TTC549 (cell line): ENCODE data around the gene ADSL.
"Not testable (repeated sequence)": the region's sequence is repeated elsewhere in the genome, so short reads cannot be mapped to it uniquely, and the experiment has no call there.

Experiments
- FAIRE-seq: peaks from 2 replicates; lab custom pipeline; 2012; peaks lifted over from hg19 to GRCh38; lab: Jason Lieb, UNC

Gene ADSL

DNA sequence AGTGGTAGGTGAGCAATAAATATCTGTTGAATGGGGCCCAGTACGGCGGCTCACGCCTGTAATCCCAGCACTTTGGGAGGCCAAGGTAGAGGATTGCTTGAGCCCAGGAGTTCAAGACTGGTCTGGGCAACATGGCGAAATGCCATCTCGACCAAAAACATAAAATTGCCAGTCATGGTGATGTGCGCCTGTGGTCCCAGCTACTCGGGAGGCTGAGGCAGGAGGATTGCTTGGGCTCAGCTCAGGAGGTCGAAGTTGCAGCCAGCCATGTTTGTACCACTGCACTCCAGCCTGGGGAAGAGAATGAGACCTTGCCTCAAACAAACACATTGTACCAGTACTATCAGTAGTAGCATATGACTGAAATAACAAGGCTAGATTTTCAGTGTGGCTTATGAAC, 28.3 kb downstream of the ADSL start:
- no peak for FAIRE-seq

DNA sequence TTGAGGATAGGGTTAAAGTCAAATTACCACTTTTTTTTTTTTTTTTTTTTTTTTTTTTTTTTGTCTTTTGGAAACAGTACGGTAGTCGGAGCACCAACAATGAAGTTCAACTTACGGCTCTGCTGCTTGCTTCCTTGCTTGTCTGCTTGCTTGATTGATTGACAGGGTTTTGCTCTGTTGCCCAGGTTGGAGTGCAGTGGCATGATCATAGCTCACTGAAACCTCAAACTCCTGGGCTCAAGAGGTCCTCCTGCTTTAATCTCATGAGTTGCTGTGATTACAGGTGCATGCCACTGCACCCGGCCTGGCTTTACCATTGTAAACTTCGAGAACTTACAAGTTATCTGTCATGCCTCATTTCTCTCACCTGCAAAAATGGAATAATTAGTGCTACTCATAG, 29.8 kb downstream of the ADSL start:
- FAIRE-seq: no peak

DNA sequence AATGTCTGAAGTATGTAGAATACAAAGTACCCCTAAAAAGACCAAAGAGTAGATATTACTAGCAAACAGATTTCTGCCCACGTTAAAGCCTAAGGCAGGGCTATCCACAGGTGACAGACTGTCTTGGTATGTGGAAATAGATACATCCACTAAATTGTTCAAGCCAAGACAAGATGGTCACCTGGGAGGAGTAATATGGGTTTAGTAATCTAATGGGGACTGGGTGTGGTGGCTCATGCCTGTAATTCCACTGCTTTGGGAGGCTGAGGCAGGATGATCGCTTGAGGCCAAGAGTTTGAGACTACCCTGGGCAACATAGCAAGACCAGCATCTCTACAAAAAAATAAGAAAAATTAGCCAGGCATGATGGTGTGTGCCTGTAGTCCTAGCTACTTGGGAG, 31.6 kb downstream of the ADSL start:
- FAIRE-seq: no peak

DNA sequence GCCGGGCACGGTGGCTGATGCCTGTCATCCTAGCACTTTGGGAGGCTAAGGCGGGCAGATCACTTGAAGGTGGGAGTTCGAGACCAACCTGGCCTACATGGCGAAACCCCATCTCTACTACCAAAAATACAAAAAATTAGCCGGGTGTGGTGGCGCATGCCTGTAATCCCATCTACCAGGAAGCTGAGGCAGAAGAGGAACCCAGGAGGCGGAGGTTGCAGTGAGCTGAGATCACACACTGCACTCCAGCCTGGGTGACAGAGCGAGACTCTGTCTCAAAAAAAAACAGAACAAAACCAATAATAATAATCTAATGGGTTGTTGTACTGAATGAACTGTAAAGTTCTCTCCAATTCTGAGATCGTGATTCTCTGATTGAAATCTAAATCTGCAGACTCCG, 32.1 kb downstream of the ADSL start:
- FAIRE-seq: not testable (repeated sequence)

DNA sequence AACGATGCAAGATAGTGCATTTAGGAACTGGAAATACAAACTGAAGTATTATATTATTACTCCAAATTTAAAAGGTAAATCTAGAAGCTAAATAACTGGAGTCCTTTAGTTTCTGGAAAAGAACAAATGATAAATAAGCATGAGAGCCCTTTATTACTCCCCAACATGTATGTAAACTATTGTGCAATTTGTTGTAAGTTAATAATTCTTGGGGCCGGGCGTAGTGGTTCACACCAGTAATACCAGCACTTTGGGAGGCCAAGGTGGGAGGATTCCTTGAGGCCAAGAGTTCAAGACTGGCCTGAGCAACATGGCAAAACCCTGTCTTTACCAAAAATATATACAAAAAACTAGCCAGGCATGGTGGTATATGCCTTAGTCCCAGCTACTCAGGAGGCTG, 35.2 kb downstream of the ADSL start:
- no peak for FAIRE-seq

DNA sequence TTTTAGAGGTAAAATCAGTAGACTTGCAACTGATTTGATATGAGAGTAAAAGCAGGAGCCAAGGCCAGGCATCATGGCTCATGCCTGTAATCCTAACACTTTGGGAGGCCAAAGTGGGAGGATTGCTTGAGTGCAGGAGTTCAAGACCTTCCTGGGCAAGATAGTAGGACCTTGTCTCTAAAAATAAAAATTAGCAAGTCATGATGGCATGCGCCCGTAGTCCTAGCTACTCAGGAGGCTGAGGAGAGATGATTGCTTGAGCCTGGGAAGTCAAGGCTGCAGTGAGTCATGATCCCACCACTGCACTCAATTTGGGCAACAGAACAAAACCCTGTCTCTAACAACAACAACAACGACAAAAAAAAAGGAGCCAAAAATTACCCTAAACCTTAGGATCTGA, 37.6 kb downstream of the ADSL start:
- no peak for FAIRE-seq

DNA sequence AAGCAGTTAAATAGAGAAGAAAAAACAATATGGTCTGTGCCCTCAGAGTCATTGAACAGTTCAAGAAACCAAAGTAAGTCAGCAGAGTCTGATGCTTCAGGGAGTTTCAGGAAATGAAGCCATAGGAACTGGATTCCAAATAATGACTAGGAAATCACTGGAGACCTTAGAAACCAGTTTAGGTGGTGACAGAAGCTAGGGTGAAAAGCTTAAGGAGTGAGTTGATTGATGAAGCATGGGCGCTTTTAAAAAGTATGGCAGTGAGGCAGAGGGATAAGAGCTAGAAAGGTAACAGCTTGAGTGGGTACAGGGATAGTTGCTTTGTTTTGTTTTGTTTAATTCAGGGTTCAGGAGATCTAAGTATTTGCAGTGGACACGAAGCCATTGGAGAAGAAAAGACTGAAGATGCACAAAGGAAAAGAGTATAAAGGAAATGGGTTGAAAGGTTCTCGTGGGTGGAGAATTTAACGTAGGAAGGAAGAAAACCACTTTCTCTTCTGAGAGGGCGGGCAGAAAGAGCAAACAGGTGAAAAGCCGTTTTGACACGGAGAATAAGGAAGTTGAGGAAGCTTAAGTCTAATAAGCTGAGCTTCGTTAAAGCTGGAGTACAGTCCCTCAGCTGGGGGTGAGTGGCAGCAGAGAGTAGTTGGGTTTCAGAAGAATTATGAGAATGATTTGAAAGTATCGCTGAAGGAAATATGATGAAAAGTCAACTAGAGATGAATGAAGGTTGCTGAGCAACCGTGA, 38.9 kb downstream of the ADSL start:
- FAIRE-seq: no peak

DNA sequence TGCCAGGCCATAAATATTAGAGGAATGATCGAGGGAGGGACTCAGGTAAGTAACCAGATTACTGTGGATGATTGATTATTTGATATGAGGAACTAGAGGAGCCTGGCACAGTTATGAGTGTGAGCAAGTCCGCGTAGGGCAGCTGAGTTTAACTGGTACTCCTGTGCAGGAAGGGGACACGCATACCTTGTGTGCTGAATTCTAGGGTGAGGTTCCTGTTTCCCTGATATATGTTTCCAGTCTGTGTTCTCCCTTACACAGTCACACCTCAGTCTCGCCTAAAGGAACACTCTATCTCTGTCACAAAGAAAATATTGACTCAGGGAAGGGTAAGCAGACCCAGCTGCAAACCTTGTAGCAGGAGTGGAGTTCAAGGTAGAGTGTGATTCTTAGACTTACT, 41.4 kb downstream of the ADSL start:
- FAIRE-seq: no peak

DNA sequence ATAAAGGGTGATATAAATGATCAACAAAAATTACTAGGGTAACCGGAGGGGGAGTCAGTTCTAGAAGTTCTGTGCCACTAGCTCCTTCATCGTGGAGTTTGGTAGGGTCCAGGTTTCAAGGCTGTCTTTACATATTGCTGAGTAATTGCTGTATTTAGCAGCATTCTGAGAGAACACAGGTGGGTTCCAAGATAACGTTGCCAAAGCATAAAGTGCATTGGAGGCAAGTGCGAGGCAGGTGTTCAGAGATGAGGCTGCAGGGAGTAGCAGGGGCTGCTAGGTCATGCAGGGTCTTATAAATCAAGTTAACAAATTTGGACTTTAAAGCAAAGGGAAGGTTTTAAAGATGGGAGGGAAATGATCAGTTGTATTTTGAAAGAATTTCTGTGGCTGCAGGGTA, 41.9 kb downstream of the ADSL start:
- FAIRE-seq: no peak

DNA sequence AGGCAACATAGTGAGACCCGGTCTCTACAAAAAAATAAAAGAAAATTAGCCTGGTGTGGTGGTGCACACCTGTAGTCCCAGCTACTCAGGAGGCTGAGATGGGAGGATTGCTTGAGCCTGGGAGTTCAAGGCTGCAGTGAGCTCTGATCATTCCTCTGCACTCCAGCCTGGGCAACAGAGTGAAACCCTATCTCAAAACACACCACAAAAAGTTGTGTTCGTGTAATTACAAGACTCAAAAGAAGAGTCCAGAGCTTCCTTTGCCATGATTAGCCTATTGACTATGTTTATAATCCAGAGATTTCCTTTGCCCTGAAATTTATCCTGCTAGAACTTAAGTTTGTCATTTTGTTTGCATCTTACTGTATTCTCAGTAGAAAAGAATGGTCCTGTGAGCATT, 45.1 kb downstream of the ADSL start:
- no peak for FAIRE-seq

DNA sequence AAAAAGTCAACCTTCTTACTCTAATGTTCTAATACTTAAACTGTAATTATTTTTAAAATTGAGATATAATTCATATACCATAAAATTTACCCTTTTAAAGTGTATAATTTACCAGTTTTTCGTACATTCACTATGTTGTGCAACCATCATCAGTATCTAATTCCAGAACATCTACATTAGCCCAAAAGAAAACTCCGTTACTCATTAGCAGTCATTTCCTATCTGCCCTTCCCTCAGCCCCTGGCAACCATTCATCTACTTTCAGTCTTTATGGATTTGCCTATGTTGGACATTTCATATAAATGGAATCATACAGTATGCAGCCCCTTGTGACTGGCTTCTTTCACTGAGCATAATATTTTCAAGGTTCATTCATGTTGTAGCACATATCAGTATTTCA, 46.3 kb downstream of the ADSL start:
- FAIRE-seq: no peak

DNA sequence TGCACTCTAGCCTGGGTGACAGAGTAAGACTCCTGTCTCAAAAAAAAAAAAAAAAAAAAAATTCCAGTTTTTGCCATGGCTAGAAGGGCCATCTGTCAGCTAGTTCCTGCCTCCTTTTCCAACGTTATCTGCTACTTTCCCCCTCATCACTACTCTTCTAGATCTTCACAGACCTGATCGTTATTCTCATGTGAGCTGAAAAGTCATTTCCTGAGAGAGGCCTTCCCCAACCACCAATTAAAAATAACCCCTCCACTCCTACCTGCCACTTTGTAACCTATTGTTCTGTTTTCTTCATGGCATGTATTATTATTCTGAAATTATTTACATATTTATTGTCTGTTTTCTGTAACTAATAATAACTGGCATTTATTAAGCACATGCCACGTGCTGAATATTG, 48.3 kb downstream of the ADSL start:
- no peak for FAIRE-seq

DNA sequence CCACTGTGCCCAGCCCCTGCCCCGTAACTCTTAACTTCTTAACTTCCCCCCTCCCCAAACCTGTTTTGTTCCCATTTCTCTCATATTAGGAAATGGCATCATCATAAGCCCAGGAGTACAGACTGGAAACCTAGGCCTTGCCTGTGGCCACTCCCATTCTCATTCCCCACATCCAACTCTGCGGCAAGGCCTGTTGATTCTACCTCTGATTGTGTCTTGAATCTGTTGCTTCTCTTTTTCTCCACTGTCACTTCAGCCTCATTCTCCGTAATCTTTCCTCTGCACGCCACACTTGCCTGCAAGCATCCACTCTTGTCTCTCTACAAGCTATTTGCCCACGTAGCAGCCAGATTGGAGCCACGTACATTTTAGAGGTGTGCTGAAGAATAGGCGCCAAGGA, 49.3 kb downstream of the ADSL start:
- no peak for FAIRE-seq

DNA sequence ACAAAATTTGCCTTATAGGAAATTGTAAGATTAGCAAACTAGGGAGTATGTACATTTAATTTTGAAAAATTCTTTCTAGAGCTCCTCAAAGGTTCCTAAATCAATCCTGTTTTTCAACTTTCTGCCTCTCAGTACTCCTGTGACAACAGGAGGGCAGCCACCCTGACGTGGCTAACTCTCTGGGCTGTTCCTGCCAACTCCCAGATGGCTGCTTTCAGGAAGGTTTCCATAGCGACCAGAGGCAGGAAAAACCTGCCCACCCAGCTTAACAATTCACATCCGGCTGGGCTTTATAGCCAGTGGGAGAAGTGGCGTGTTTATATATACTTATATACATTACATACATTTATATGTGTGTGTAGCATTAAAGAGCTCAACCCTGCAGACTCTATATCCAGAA, 50.6 kb downstream of the ADSL start:
- no peak for FAIRE-seq

DNA sequence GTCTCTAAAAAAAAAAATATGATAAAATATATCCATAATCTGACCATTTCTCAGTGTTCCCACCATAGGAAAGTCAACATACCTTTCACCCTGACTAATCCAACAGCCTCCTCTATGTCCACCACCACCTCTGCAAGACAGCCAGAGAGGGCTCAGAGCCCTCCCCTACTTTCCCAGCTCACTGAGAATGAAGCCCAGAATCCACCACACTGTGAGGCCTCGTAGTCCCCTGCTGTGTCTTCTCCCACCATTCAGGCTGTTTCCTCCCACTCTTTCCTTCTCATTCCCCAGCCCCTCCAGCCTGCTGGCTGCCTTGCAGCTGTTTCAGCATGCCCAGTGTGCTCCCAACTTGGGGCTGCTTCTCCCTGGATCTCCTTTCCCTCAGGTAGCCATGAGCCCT, 51.1 kb downstream of the ADSL start:
- FAIRE-seq: no peak

DNA sequence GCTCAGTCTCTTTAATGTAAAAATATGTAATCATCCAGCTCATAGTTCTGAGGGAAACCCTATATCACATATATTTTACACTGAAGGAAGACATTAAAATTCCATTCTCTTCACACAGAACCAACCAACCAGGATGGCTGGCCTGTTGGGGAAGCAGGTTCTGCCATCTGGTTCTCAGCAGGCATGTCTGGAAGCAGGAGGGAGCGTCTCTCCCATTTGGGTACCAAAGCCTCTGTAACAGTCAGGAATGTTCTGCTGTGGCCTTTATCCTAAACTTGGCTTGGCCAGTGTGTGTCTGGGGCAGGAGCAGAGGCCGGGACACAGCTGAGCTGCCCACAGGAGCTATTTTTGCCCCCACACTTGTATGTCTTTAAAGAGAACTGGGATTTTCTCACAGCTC, 53.3 kb downstream of the ADSL start:
- FAIRE-seq: no peak

DNA sequence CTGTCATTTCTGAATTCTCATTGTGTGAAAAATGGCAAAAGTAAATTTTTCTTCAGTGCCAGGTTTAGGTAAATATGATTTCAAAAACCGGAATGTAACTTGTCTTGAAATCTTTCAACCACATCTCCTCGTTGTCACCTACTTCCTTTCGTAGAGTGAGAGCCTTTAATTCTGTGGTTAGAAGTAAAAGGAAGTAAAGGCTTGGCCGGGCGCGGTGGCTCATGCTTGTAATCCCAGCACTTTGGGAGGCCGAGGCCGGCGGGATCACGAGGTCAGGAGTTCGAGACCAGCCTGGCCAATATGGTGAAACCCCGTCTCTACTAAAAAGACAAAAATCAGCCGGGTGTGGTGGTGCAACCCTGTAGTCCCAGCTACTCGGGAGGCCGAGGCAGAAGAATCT, 53.9 kb downstream of the ADSL start:
- FAIRE-seq: no peak

DNA sequence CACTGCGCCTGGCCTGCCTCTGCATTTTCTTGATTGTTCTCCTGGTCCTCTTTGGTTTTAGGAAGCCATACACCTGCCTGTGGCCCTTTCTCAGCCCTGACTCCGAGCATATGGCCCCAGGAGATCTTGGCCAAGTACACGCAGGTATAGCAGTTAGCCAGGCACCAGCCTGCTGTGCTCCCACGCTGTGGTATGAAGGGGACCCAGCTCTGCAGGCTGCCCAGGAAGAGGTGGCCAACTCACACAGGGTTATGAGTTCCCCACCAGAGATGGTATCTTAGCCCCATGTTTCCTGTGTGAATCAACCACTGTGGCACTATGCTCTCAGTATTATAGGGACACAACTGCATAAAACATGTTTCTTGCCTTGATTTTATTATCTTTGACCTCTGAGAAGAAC, 55.2 kb downstream of the ADSL start:
- FAIRE-seq: no peak

DNA sequence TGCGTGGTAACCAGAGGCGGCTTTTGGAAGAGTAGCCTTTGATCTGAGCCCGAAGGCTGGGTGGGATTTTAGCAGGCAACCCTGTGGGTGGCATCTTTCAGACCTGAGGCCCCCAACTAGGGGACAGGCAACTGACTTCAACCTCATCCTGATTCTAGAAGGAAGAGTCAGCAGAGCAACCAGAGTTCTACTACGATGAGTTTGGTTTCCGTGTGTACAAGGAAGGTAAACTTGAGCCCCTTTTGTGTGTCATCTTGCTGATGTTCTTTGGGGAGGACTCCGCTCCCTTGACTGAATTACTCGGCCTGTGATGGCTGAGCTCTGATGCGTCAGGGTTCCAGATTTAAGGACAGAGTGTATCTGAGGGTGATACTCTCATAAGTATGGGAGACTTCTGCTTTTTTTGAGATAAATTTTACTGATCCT, 55.7 kb downstream of the ADSL start:
- no peak for FAIRE-seq

DNA sequence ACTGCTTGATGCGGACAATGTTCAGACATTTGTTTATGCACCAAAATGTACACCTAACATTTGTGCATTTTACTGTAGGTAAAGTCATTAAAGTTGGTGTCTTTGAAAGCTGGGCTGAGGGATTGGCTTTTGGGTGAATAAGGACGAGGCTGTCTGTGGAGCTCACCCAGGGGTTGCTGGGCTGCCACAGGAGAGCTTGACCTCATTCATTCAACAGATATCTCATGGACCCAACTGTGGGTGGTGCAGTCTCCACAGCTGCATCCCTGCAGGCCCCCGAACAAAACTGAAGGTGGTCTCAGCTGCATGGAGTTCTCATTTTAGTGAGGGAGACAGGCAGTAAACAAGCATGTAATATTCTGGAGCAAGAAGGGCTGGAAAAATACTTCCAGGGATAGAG, 56.8 kb downstream of the ADSL start:
- FAIRE-seq: no peak

DNA sequence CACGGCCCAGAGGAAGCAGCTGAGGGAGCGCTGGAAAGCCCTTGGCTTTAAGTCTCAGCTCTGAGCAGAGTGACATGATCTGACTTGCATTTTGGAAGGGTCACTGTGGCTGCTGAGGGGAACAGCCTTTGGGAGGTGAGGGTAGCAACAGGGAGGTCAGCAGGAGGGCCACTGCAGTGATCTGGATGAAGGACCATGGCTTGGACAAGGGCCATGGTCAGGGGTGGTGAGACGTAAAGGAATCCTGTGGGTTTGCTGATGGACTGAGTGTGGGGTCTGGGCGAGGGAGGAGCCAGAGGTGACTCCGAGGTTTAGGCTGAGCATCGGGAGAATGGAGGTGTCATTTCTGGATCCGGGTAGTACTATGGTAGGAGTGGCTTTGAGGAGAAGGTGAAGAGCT, 57.4 kb downstream of the ADSL start:
- no peak for FAIRE-seq

DNA sequence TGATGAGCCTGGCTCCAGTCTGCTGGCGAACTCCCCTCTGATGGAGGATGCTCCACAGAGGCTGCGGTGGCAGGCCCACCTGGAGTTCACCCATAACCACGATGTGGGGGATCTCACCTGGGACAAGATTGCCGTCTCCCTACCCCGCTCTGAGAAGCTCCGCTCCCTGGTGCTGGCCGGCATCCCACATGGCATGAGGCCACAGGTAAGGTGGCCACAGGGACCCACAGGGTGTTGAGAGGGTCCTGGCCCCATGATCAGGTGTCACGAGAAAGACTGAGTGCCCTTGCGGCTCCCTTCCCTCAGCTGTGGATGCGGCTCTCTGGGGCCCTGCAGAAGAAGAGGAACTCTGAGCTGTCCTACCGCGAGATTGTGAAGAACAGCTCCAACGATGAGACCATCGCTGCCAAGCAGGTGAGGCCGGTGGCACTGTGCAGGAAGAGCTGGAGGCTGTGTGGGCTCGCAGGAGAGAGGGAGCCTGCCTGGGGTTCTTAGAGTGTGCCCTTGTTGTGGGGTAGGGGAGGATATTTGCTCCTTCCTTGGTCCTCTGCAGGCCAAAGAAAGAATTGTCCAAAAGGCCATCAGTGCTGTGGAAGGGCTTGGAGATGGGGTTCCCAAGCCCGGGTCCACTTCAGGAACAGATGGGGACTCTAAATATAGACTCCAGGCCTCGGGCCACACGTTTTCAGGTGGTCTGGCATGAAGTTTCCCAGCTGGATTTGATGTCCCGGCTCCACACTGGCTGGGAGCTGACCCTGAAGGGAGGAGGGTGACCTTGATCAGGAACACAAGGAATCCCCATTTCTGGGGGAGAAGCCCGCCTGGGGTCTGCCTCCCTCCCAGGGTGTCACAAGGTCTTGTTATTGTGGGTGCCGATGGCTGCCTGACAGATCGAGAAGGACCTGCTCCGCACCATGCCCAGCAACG, 58.2 kb downstream of the ADSL start:
- no peak for FAIRE-seq

DNA sequence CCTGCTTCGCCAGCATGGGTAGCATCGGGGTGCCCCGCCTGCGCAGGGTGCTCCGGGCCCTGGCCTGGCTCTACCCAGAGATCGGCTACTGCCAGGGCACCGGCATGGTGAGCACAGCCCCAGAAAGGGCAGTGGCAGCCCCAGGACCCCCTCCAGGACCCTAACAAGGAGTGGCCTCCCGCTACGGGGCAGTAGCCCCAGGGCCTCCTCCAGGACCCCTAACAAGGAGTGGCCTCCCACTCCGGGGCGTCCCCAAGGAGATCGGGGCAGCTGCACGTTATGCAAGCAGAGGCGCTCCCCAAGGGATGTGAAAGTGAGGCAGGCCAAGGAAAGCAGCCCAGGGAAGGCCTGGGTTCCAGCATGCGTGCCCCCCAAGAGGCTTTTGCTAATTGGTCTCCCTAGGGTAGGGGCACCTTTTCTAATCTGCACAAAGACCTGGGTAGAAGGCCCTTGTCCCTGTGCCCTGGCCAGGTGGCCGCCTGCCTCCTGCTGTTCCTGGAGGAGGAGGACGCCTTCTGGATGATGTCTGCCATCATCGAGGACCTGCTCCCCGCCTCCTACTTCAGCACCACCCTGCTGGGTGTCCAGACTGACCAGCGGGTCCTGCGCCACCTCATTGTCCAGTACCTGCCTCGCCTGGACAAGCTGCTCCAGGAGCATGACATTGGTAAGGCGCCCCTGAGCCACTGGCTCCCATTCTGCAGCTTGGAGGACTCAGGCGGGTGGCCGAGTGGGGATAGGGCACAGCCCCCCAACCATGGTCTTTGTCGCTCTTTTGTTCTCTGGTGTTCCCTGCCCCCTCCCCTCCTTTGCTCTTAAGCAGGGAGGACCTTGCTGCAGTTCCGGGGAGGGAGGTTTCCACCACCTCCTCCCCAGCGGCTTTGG, 59.1 kb downstream of the ADSL start:
- FAIRE-seq: no peak
